Activated CD4-positive, alpha-beta T cell treated with anti-CD3 and anti-CD28 coated beads, Interleukin-2, amount 10 ng/mL, durations not matched to agents 7 days and 5 days (primary cell): ENCODE results near the gene PHOSPHO1. TPM values are rescaled to one million over a fixed set of nuclear protein-coding genes. Genes with fewer than 3 reads are reported as not detected.
"Not testable (repeated sequence)": the region's sequence is repeated elsewhere in the genome, so short reads cannot be mapped to it uniquely, and the experiment has no call there.

Experiments used
- CTCF ChIA-PET: fragments of 350-600 bp; sonication (Branson Sonifier 250); formaldehyde crosslinking; loops from one replicate; lab custom pipeline; 2021; ENCODE audit warnings: antibody characterized with exemption; lab: Charles Lee
- POLR2A ChIA-PET: fragments of 350-600 bp; sonication (Branson Sonifier 250); formaldehyde crosslinking; loops from one replicate; lab custom pipeline; 2021; ENCODE audit warnings: antibody characterized with exemption; lab: Charles Lee
- DNase-seq: peaks from one replicate; pipeline ENCODE4 v3.0.0-alpha.2; 2020
- H3K27ac Mint-ChIP-seq: one replicate; pipeline ENCODE4 v1.8.0; 2021; ENCODE audit warnings: mild to moderate bottlenecking, moderate library complexity, mixed read lengths
- H3K27me3 Mint-ChIP-seq: one replicate; pipeline ENCODE4 v1.8.0; 2021; ENCODE audit warnings: mixed read lengths
- H3K36me3 Mint-ChIP-seq: one replicate; pipeline ENCODE4 v1.8.0; 2021; ENCODE audit warnings: low read depth, mixed read lengths
- H3K4me1 Mint-ChIP-seq: one replicate; pipeline ENCODE4 v1.8.0; 2021; ENCODE audit warnings: mixed read lengths
- H3K4me3 Mint-ChIP-seq: one replicate; pipeline ENCODE4 v1.8.0; 2021; ENCODE audit warnings: mild to moderate bottlenecking, moderate library complexity, mixed read lengths
- H3K9me3 Mint-ChIP-seq: one replicate; pipeline ENCODE4 v1.8.0; 2021; ENCODE audit warnings: mixed read lengths
- total RNA-seq, 2 experiments: library from RNA; stranded (reverse); gene quantifications; one replicate each; pipeline ENCODE4 v1.2.3, GENCODE V29; 2021

PHOSPHO1 gene, protein sequence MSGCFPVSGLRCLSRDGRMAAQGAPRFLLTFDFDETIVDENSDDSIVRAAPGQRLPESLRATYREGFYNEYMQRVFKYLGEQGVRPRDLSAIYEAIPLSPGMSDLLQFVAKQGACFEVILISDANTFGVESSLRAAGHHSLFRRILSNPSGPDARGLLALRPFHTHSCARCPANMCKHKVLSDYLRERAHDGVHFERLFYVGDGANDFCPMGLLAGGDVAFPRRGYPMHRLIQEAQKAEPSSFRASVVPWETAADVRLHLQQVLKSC
- total RNA-seq, result not detected

DNA sequence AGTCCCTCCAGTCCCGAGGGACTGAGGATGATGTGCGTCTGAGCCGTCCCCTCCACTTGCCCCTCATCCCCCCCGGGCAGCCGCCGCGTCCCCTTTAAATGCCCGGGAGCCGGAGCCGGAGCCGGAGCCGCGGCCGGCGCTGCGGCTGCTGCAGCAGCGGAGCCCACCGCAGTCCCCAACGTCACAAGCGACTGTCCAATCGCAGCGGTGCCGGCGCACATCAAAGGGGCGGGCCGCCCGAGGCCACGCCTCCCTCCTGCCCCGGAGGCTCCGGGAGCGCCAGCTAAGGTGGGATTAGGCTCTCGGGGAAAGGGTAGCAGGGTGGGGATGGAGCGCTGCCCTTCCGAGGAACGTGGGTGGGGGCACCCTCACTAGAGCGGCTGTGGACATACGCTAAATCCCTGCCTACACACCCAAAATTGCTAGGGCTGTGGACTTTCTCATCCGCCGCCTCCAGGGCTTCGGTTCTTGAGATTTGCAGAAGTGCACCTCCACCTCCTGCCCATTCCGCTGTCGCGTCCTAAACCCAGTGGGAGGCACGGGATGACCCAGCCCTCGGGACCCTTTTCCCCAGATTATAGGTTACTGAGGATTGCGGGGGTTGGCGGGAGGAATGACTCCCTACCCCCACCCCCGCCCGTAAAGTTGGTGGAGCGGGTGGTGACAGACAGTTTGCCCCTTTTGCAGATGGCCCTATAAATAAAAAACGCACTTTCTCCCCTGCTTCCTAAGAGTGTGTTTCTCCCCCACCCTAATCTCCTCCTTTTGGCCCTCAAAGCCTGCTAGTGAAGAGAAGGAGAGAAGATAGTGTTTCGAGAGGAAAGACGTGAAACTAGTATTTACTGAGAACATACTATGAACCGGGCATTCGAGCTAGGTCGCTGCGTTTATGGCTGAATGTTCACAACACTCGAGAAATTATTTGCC, at the start of gene PHOSPHO1:
TSS of gene PHOSPHO1 (minus strand) at position 152 of the 927 bp plus-strand sequence. CDS start 4,096 bp downstream, outside the sequence.
- no peak within 1 kb of the TSS for H3K27ac Mint-ChIP-seq
- H3K27me3 Mint-ChIP-seq, result peaks cover 38% of the 10 kb centered on the region
- ChIA-PET CTCF (interaction anchor here (0.6 to 2.7 kb wide), 2 partner anchors 50 to 73 kb away, joined by 3 to 9 read pairs; no protein-coding TSS in a partner anchor), POLR2A (no interaction called here)
- peak; percentile 88 for DNase-seq
- no peaks in the 10 kb centered on the region for H3K36me3 Mint-ChIP-seq
- H3K4me3 Mint-ChIP-seq, result peak within 1 kb of the TSS; percentile 67
- peaks cover 12% of the 10 kb centered on the region for H3K4me1 Mint-ChIP-seq
- H3K9me3 Mint-ChIP-seq, result no peaks in the 10 kb centered on the region

DNA sequence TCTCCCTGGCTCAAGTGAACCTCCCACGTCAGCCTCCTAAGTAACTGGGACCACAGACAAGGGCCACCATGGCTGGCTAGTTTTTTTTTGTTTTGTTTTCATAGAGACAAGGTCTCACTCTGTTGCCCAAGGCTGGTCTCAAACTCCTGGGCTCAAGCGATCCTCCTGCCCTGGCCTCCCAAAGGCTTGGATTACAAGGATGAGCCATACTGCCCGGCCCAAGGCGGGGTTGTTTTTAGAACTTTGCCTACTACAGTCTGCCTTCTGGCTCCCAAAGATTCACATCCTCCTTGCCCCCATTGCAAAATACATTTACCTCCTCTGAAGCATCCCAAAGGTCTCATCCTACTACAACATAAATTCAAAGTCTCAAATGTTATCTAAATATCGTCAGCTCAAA, 49.5 kb upstream of the PHOSPHO1 start:
- Mint-ChIP-seq H3K4me1 (no peaks in the 10 kb centered on the region), H3K9me3 (no peaks in the 10 kb centered on the region), H3K36me3 (no peaks in the 10 kb centered on the region), H3K27ac (peak overlapping the region; percentile 7), H3K27me3 (no peaks in the 10 kb centered on the region), H3K4me3 (no peak overlapping the region)
- DNase-seq, result no peak
- POLR2A ChIA-PET, result interaction anchor here (0.6 kb wide), 1 partner anchor 320 kb away, joined by 5 read pairs; no protein-coding TSS in a partner anchor
- CTCF ChIA-PET, result interaction anchor here (0.7 kb wide), 1 partner anchor 11 kb away, joined by 3 read pairs; no protein-coding TSS in a partner anchor

DNA sequence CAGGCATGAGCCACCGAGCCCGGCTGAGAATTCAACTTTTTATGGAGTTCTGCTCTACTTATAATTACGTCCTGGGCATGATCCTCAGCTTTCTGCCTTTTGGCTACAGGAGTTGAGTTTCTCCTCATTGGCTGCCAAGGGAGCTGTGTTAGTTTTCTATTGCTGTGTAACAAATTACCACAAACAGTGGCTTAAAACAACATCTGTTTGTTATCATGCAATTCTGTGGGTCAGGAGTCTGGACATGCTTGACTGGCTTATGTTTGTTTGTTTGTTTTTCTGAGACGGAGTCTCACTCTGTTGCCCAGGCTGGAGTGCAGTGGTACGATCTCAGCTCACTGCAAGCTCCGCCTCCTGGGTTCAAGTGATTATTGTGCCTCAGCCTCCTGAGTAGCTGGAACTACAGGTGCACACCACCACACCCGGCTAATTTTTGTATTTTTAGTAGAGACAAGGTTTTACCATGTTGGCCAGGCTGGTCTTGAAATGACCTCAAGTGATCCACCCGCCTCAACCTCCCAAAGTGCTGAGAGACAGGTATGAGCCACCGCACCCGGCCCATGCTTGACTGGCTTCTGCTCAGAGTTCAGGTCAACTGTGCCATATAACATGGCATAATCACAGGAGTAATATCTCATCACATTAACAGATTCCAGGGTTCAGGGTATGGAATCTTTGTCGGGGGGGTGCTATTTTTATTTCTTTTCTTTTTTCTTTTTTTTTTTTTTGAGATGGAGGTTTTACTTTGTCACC, 48.9 kb upstream of the PHOSPHO1 start:
- H3K27me3 Mint-ChIP-seq, H3K36me3 Mint-ChIP-seq, CTCF ChIA-PET, DNase-seq, H3K9me3 Mint-ChIP-seq, H3K4me3 Mint-ChIP-seq, H3K27ac Mint-ChIP-seq, H3K4me1 Mint-ChIP-seq: not testable (repeated sequence)
- POLR2A ChIA-PET, result interaction anchor here (0.6 kb wide), 1 partner anchor 320 kb away, joined by 5 read pairs; no protein-coding TSS in a partner anchor

DNA sequence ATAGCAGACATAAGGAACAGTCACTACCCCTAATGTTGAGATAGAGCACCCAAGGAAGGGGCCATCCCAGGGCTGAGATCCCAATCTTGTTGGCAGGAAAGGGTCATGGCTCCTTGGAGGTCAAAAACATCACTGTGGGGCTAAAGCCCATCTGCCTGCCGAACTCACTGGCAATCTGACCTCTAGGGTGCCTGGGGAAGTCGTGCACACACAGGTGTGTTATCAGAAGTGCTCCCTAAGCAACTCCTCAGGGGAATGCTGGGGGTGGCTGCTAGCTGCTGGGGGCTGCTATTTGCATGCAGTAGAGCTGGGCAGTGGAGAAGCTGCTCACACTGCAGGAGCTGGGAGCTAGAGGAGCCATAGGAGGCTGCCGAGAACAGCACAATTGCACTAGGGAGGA, 47.5 kb upstream of the PHOSPHO1 start:
- no peak for DNase-seq
- CTCF ChIA-PET, result interaction anchor here (0.7 to 1.4 kb wide), 2 partner anchors 13 to 521 kb away, joined by 3 to 5 read pairs; no protein-coding TSS in a partner anchor

DNA sequence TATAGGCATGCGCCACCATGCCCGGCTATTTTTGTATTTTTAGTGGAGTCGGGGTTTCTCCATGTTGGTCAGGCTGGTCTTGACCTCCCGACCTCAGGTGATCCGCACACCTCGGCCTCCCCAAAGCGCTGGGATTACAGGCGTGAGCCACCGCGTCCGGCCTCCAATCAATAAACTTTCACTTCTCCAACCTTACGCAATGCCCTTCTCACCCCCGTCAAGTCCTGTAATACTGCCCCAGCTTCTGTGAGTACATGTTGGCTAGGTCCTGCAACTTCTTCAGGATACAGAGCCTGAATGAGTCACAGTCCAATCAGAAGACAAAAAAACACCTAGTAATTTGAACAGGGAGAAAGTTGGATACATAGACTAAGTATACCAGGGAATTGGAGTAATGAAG, 47.1 kb upstream of the PHOSPHO1 start:
- Mint-ChIP-seq H3K27me3 (no peaks in the 10 kb centered on the region), H3K4me1 (no peaks in the 10 kb centered on the region), H3K27ac (no peak overlapping the region), H3K4me3 (no peak overlapping the region), H3K9me3 (no peaks in the 10 kb centered on the region), H3K36me3 (no peaks in the 10 kb centered on the region)
- no peak for DNase-seq
- CTCF ChIA-PET, result interaction anchor here (0.7 to 1.4 kb wide), 2 partner anchors 14 to 521 kb away, joined by 3 to 5 read pairs; no protein-coding TSS in a partner anchor
- POLR2A ChIA-PET, result no interaction called here

More for the DNA sequence above, 47.5 kb upstream of the PHOSPHO1 start:
- Mint-ChIP-seq H3K36me3 (no peaks in the 10 kb centered on the region), H3K27ac (no peak overlapping the region), H3K27me3 (no peaks in the 10 kb centered on the region), H3K4me3 (no peak overlapping the region), H3K4me1 (no peaks in the 10 kb centered on the region), H3K9me3 (no peaks in the 10 kb centered on the region)
- POLR2A ChIA-PET, result no interaction called here

DNA sequence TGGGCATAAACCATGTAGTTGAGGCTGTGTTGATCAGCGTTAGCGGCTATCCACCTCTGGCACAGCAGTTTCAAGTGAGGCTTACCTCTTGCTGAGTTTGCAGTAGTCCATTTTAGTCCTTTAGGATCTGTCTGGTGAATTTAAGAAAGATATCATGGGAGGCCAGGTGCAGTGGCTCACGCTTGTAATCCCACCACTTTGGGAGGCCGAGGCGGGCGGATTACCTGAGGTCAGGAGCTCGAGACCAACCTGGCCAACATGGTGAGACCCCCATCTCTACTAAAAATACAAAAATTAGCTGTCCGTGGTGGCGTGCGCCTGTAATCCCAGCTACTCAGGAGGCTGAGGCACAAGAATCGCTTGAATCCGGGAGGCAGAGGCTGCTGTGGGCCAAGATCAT, 45.4 kb upstream of the PHOSPHO1 start:
- DNase-seq, H3K4me3 Mint-ChIP-seq, H3K9me3 Mint-ChIP-seq, H3K36me3 Mint-ChIP-seq, H3K4me1 Mint-ChIP-seq, H3K27me3 Mint-ChIP-seq, H3K27ac Mint-ChIP-seq, POLR2A ChIA-PET: not testable (repeated sequence)
- CTCF ChIA-PET, result interaction anchor here (0.6 kb wide), 1 partner anchor 11 kb away, joined by 4 read pairs; no protein-coding TSS in a partner anchor

DNA sequence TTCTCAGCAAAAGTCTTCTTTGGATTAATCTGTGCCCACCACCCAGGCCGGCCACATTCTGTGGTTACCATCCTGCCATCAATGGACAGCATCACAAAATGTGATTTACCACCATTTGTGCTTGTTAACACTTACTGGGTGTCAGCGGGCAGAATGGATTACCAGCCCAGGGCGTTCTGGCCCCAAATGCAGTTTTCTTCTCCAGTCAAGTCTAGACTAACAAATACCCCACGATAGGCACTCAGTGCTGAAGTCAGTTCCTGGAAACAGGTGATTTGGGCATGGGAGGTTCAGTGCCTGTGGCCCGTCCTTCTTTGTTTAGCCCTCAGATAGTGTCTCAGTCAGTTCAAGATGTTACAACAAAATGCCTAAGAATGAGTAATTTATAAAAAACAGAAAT, 38.8 kb upstream of the PHOSPHO1 start:
- no peaks in the 10 kb centered on the region for H3K36me3 Mint-ChIP-seq
- no peaks in the 10 kb centered on the region for H3K9me3 Mint-ChIP-seq
- ChIA-PET POLR2A (no interaction called here), CTCF (no interaction called here)
- no peak overlapping the region for H3K27ac Mint-ChIP-seq
- no peak for DNase-seq
- no peaks in the 10 kb centered on the region for H3K27me3 Mint-ChIP-seq
- H3K4me1 Mint-ChIP-seq, result no peaks in the 10 kb centered on the region
- H3K4me3 Mint-ChIP-seq, result no peak overlapping the region

DNA sequence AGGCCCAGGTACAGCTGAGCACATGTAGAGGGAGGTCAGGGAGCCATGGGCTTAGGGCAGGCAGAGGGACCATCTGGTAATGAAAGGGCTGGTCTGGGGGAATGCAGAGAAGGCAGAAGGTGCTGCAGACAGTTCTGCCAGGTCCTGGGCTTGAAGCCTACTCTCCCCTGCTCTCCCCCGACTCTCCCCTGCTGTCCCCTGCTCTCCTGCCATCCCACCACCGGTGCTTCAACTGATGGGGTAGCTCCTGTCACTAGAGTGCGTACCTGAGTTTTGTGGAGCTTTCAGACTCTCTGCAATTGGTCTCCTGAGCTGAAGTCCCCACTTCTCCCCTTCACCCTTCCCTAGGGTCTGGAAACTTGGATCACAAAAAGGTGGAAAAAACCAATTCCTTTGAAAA, 37.3 kb upstream of the PHOSPHO1 start:
- H3K27ac Mint-ChIP-seq, result no peak overlapping the region
- H3K4me3 Mint-ChIP-seq, result no peak overlapping the region
- no peaks in the 10 kb centered on the region for H3K36me3 Mint-ChIP-seq
- H3K27me3 Mint-ChIP-seq, result peaks cover 5% of the 10 kb centered on the region
- DNase-seq, result no peak
- no peaks in the 10 kb centered on the region for H3K4me1 Mint-ChIP-seq
- H3K9me3 Mint-ChIP-seq, result no peaks in the 10 kb centered on the region
- CTCF ChIA-PET, result no interaction called here
- POLR2A ChIA-PET, result no interaction called here

DNA sequence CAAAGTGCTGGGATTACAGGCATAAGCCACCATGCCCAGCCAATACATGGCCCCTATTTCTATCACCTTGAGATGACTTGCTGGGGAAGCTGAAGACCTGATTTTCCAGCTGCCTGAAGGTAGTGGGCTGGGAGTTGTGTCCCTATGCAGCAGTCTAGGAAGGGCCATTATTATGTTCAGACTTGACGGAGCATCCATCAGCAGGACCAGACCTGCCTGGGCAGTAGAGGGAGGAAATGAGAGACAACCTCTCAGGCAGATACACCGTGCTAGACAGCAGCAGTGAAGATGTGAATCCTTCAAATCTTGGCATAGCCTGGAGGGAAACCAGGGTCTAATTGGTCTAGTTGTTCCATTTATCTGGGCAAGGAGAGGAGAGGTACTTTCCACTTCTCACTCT, 35.6 kb upstream of the PHOSPHO1 start:
- ChIA-PET POLR2A (no interaction called here), CTCF (no interaction called here)
- Mint-ChIP-seq H3K36me3 (no peaks in the 10 kb centered on the region), H3K27ac (no peak overlapping the region), H3K4me1 (peaks cover 1% of the 10 kb centered on the region), H3K27me3 (peaks cover 6% of the 10 kb centered on the region), H3K4me3 (no peak overlapping the region), H3K9me3 (no peaks in the 10 kb centered on the region)
- no peak for DNase-seq

DNA sequence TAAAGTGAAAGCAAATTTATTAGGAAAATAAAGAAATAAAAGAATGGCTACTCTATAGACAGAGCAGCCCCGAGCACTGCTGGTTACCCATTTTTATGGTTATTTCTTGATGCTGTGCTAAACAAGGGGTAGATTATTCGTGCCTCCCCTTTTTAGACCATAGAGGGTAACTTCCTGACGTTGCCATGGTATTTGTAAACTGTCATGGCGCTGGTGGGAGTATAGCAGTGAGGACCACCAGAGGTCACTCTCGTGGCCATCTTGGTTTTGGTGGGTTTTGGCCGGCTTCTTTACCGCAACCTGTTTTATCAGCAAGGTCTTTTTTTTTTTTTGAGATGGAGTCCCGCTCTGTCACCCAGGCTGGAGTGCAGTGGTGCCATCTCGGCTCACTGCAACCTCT, 31.0 kb upstream of the PHOSPHO1 start:
- Mint-ChIP-seq H3K4me1 (peaks cover 17% of the 10 kb centered on the region), H3K27me3 (peaks cover 16% of the 10 kb centered on the region)
- H3K4me3 Mint-ChIP-seq, CTCF ChIA-PET, H3K36me3 Mint-ChIP-seq, DNase-seq, H3K9me3 Mint-ChIP-seq, POLR2A ChIA-PET, H3K27ac Mint-ChIP-seq: not testable (repeated sequence)

DNA sequence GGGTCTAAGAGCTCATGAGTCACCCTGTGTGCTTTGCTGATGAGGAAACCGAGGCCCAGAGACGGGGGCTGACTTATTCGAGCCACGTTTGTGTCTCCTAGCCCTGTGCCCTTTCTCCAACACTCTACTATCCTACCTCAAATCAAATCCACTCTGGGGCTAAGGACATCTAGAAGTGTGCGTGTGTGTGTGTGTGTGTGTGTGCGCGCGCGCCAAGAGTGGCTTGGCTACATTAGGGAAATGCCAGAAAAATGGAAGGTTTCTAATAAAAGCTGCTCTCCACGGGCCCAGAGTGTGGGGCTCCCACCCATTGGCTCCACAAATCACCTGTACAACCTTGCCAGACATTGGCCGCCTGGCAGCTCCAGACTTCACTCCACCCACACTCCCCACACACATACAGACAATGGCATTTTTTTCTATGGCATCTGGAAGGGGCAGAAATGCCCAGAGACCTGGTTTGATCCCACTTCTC, 30.3 kb upstream of the PHOSPHO1 start:
- ChIA-PET POLR2A (interaction anchor here (0.6 kb wide), 1 partner anchor 100 kb away, joined by 3 read pairs; no protein-coding TSS in a partner anchor), CTCF (interaction anchor here (1.3 kb wide), 1 partner anchor 151 kb away, joined by 4 read pairs; no protein-coding TSS in a partner anchor)
- H3K4me1 Mint-ChIP-seq, result peaks cover 17% of the 10 kb centered on the region
- no peak for DNase-seq
- H3K36me3 Mint-ChIP-seq, result no peaks in the 10 kb centered on the region
- peak overlapping the region; percentile 68 for H3K4me3 Mint-ChIP-seq
- no peaks in the 10 kb centered on the region for H3K9me3 Mint-ChIP-seq
- peaks cover 16% of the 10 kb centered on the region for H3K27me3 Mint-ChIP-seq
- H3K27ac Mint-ChIP-seq, result no peak overlapping the region
